GM21360 (cell line): ENCODE measurements around the gene CXCL11.
"Not testable (repeated sequence)": the region's sequence is repeated elsewhere in the genome, so short reads cannot be mapped to it uniquely, and the experiment has no call there.

Source experiments
- ATAC-seq: cut with Tn5 transposase; IDR thresholded peaks from one replicate; pipeline ENCODE4 v1.9.1; 2021; ENCODE audit warnings: mild to moderate bottlenecking, moderate library complexity; ENCODE audit not compliant: unreplicated experiment

CXCL11 gene

GRCh38 chr4:76043306-76043705 lies 7.4 kb upstream of the CXCL11 start:
- not testable (repeated sequence) for ATAC-seq

DNA sequence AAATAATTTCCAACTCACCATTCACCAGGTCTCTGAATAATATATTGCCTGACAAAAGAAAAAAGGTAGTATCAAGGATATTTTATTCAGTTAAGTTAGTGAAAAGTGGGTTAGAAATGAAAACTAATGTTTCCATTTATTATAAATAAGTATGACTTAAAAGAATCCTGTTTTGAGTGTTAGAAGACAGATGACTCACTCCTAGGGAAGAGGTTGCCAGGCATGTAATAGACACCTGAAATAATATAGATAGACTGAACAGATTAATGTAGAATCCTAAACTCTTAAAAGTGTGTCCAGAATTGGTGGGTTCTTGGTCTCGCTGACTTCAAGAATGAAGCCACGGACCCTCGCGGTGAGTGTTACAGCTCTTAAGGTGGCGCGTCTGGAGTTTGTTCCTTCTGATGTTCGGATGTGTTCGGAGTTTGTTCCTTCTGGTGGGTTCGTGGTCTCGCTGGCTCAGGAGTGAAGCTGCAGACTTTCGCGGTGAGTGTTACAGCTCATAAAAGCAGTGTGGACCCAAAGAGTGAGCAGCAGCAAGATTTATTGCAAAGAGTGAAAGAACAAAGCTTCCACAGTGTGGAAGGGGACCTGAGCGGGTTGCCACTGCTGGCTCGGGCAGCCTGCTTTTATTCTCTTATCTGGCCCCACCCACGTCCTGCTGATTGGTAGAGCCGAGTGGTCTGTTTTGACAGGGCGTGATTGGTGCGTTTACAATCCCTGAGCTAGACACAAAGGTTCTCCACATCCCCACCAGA lies 6.5 kb upstream of the CXCL11 start:
- ATAC-seq, result not testable (repeated sequence)

GRCh38 chr4:76036855-76037254 lies 985 bp upstream of the CXCL11 start:
- no peak for ATAC-seq

DNA sequence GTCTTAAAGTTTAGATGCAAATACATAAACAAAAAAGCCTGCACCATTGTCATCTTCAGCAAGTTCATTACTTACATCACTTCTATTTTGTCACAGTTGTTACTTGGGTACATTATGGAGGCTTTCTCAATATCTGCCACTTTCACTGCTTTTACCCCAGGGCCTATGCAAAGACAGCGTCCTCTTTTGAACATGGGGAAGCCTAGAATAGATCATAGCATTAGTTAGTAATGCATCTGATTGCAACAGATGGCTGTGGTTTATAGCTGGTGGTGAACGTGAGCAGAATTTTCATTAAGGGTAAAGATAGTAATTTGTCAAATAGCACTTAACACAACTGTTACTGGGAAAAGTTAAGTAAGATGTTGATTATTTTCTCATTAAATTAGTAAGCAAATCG lies 729 bp downstream of the CXCL11 start:
- no peak for ATAC-seq

DNA sequence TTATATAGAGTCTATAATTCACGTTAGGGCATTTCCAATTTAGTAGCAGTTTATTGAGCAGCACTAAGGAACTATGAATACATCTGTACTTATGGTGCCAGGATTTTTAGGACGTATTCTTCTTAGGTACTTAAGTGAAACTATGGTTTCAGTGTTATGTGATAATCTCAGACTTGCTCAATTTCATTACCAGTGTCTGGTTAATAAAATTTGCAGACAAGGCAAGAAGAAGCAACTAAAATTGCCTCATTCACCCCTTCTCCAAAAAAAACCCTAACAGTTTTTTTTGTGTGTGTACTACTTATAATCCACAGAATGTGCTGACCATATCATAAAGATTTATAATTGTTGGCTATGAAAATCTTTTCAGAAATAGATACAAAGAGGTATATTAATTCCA lies 6.6 kb downstream of the CXCL11 start:
- no peak for ATAC-seq

GRCh38 chr4:76028350-76028765 lies 7.5 kb downstream of the CXCL11 start:
- no peak for ATAC-seq

DNA sequence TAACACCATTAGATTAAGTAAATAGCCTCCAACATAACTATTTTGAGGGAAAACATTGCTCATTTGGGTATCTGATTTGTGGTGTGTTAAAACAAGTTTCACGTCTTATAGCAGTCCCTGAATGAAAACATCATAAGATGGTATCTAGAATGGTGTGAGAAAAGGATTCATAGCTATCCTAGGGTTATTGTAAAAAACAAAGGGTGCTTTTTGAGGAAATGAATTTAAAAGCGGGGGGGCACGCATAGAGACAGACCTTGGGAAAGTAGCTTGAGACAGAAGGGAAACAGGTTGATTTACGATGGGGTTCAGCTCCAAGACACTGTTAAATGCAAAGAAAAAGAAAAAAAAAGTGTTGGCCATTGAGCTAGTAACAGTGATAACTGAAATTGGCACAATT lies 11.8 kb downstream of the CXCL11 start:
- ATAC-seq, result no peak

GRCh38 chr4:76023389-76023788 lies 12.5 kb downstream of the CXCL11 start, which contains the start of gene CXCL10:
Gene CXCL10 (minus strand): TSS chr4:76023497. CDS start chr4:76023431, 66 bp downstream.
- ATAC-seq, result peak; percentile 61

GRCh38 chr4:76022677-76023076 lies 13.2 kb downstream of the CXCL11 start:
- ATAC-seq, result no peak

- no peak for ATAC-seq
Observed at GRCh38 chr4:76022031-76022430, 13.8 kb downstream of the CXCL11 start.

DNA sequence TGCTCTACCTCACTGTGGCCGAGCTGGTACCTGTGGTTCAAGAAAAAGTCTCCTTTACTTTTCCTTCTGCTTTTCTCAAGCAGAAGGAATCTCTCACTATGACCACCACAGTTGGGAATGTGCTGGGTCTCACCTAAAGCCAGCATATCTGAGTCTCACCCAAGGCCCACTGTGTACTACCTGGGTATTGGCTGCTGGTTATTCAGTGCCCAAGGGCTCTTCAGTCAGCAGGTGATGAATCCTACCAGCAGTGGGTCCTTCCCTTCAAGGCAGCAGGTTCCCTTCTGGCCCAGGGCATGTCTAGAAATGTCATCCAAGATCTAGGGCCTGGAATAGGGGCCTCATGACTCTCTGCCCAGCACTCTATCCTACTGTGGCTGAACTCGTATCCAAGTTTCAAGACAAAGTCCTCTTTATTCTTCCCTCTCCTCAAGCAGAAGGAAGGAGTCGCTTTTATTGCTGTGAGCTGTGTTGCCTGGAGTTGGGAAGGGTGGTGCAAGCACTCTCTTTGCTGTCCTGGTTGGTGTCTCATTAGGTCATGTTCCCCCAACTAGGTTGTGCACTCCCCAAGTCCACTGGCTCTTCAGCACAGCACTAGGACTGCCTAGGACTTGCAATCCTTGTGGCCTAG lies 18.7 kb downstream of the CXCL11 start:
- no peak for ATAC-seq

- peak; percentile 66 for ATAC-seq
Observed at GRCh38 chr4:76016393-76016792, 19.5 kb downstream of the CXCL11 start.

GRCh38 chr4:76013540-76013939 lies 22.3 kb downstream of the CXCL11 start:
- no peak for ATAC-seq

- ATAC-seq, result no peak
Observed at GRCh38 chr4:76012388-76012801, 23.5 kb downstream of the CXCL11 start.

GRCh38 chr4:76011700-76012387 lies 24.0 kb downstream of the CXCL11 start:
- ATAC-seq, result peak; percentile 58

GRCh38 chr4:76011018-76011670 lies 24.7 kb downstream of the CXCL11 start:
- ATAC-seq, result no peak

GRCh38 chr4:76010576-76010975 lies 25.3 kb downstream of the CXCL11 start:
- ATAC-seq, result no peak

GRCh38 chr4:76009311-76009710 lies 26.6 kb downstream of the CXCL11 start:
- ATAC-seq, result no peak

DNA sequence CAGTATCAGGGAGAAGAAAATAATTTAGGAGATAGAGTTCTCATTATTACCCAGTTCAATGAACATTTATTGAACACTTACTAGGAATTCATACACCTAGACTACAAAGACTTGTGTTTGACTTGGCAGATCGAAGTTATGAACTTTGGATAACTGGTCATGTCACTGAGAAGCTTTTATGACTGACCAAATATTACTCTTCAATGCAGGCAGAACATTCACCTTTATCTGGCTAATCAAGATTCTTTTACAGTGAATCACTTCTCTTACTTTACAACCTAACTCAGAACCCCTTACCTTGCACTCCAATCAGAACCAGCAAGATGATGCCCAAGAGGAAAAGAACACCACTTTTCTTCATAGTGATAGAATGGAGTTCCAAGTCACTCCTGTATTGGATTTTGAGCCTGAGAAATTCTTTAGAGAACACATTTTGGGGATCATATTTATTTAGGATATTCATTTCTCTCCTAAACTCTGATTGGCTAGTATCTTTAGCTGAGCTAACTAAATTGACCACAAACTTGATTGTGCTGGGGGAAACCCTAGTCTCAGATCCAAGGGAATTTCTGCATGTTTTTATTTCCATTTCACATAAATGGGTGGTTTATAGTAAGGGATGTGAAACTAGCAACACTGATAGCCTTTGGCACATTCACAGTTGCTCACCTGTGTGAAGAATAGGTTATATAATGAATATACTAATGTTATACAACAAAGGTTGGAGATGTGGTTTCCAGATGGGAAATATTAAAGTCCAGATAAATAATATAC lies 28.6 kb downstream of the CXCL11 start, which contains the start of gene CXCL9:
TSS of gene CXCL9 (minus strand) at position 421 of the 774 bp plus-strand sequence. CDS start at position 361, 60 bp downstream.
- no peak for ATAC-seq

GRCh38 chr4:76003620-76004019 lies 32.2 kb downstream of the CXCL11 start:
- ATAC-seq, result no peak
